EH (cell line): Measurements from ENCODE around the gene SPOCK3.
"Not testable (repeated sequence)": the region's sequence is repeated elsewhere in the genome, so short reads cannot be mapped to it uniquely, and the experiment has no call there.

ENCODE experiments used
- DNase-seq: peaks from one replicate; pipeline ENCODE4 v3.0.0-alpha.2; 2015; ENCODE audit warnings: low read depth

SPOCK3 gene

GRCh38 chr4:166823126-166823525 lies 411.2 kb downstream of the SPOCK3 start:
- DNase-seq = no peak

- no peak for DNase-seq
Observed at GRCh38 chr4:166822386-166822785, 411.9 kb downstream of the SPOCK3 start.

- DNase-seq = no peak
Observed at GRCh38 chr4:166816890-166817289, 417.4 kb downstream of the SPOCK3 start.

GRCh38 chr4:166808380-166808779 lies 425.9 kb downstream of the SPOCK3 start:
- DNase-seq = no peak

GRCh38 chr4:166802346-166802745 lies 431.9 kb downstream of the SPOCK3 start:
- DNase-seq = no peak

GRCh38 chr4:166798126-166798525 lies 436.2 kb downstream of the SPOCK3 start:
- DNase-seq = no peak

- no peak for DNase-seq
Observed at GRCh38 chr4:166777760-166778159, 456.5 kb downstream of the SPOCK3 start.

GRCh38 chr4:166763018-166763417 lies 471.3 kb downstream of the SPOCK3 start:
- DNase-seq = no peak

GRCh38 chr4:166741742-166742141 lies 492.6 kb downstream of the SPOCK3 start:
- DNase-seq = no peak

GRCh38 chr4:166739215-166739614 lies 495.1 kb downstream of the SPOCK3 start:
- DNase-seq = not testable (repeated sequence)

GRCh38 chr4:166737430-166737829 lies 496.9 kb downstream of the SPOCK3 start:
- DNase-seq = no peak

- no peak for DNase-seq
Observed at GRCh38 chr4:166735553-166735952, 498.7 kb downstream of the SPOCK3 start.

GRCh38 chr4:166734797-166735196 lies 499.5 kb downstream of the SPOCK3 start:
- no peak for DNase-seq

- no peak for DNase-seq
Observed at GRCh38 chr4:166733686-166734085, 500.6 kb downstream of the SPOCK3 start.

GRCh38 chr4:166726832-166727231 lies 507.5 kb downstream of the SPOCK3 start:
- no peak for DNase-seq

GRCh38 chr4:166724369-166724768 lies 509.9 kb downstream of the SPOCK3 start:
- no peak for DNase-seq

- no peak for DNase-seq
Observed at GRCh38 chr4:166723532-166724140, 510.7 kb downstream of the SPOCK3 start.

- DNase-seq = not testable (repeated sequence)
Observed at GRCh38 chr4:166715748-166716713, 518.3 kb downstream of the SPOCK3 start.

GRCh38 chr4:166700592-166700991 lies 533.7 kb downstream of the SPOCK3 start:
- DNase-seq = no peak

- no peak for DNase-seq
Observed at GRCh38 chr4:166688835-166689234, 545.5 kb downstream of the SPOCK3 start.

- DNase-seq = no peak
Observed at GRCh38 chr4:166687828-166688227, 546.5 kb downstream of the SPOCK3 start.
